HepG2 (cell line): ENCODE measurements around the gene CCL22. TPM values are rescaled to one million over a fixed set of nuclear protein-coding genes. Genes with fewer than 3 reads are reported as not detected.

Experiments
- CENPX ChIP-seq: sonication (generic); formaldehyde crosslinking; IDR thresholded peaks from 2 replicates; pipeline ENCODE4 v1.9.0; 2021; ENCODE audit warnings: mild to moderate bottlenecking, missing genetic modification reagents, moderate library complexity
- HOXA9 ChIP-seq: sonication (generic); formaldehyde crosslinking; IDR thresholded peaks from 2 replicates; pipeline ENCODE4 v1.8.1; 2022; ENCODE audit warnings: missing genetic modification reagents, mild to moderate bottlenecking, moderate library complexity, borderline replicate concordance
- JUN ChIP-seq: sonication (generic); formaldehyde crosslinking; IDR thresholded peaks from 2 replicates; pipeline ENCODE4 v1.4.0; 2020; ENCODE audit warnings: mild to moderate bottlenecking, missing genetic modification reagents
- PAF1 ChIP-seq: IDR thresholded peaks from 2 replicates; pipeline ENCODE4 v1.6.1; 2016; ENCODE audit warnings: missing genetic modification reagents, missing compliant biosample characterization
- TOPORS ChIP-seq: sonication (generic); formaldehyde crosslinking; IDR thresholded peaks from 2 replicates; pipeline ENCODE4 v1.8.0; 2023; ENCODE audit warnings: mild to moderate bottlenecking, missing genetic modification reagents
- ZNF430 ChIP-seq: sonication (generic); formaldehyde crosslinking; IDR thresholded peaks from 2 replicates; pipeline ENCODE4 v1.9.0; 2021; ENCODE audit warnings: mild to moderate bottlenecking, missing genetic modification reagents
- ZNF543 ChIP-seq: sonication (generic); formaldehyde crosslinking; IDR thresholded peaks from 2 replicates; pipeline ENCODE4 v1.4.0; 2020; ENCODE audit warnings: mild to moderate bottlenecking, missing genetic modification reagents
- polyA plus RNA-seq, 8 experiments: library from polyadenylated mRNA; depleted of rRNA in 3 of 8; stranded (reverse) in 7 of 8; unstranded in 1 of 8; fragments of >200 nt; fragmentation: Illumina TruSeq in 4 of 8; extraction: Trizol in 4 of 8; gene quantifications; 2 replicates each; pipeline versions ENCODE4 v1.2.1 to v1.2.3, GENCODE V29; 2011 to 2016; ENCODE audit warnings: low read depth in 4 of 8, missing spikeins in 1 of 8, mixed read lengths in 1 of 8; ENCODE audit not compliant: insufficient read depth in 1 of 8
- total RNA-seq, 5 experiments: library from RNA; depleted of rRNA; stranded (reverse); fragments of >200 nt; fragmentation: Illumina TruSeq; extraction: Trizol; gene quantifications; 2 replicates each; pipeline ENCODE4 v1.2.3, GENCODE V29; 2016; ENCODE audit warnings: low read depth in 1 of 5
- TF ChIP-seq, protein P1 (sequence below), 2 experiments: sonication (generic) in 1 of 2; formaldehyde crosslinking in 1 of 2; IDR thresholded peaks; 2 replicates each; pipeline versions ENCODE4 v1.6.1 to v1.9.0; 2014 to 2022; ENCODE audit warnings: antibody characterized with exemption in 1 of 2, borderline replicate concordance in 1 of 2, inconsistent platforms in 1 of 2, low read depth in 1 of 2, missing genetic modification reagents in 1 of 2
- TF ChIP-seq, protein P2 (sequence below): sonication (generic); formaldehyde crosslinking; IDR thresholded peaks from 2 replicates; pipeline ENCODE4 v1.4.0; 2020; ENCODE audit warnings: missing genetic modification reagents, borderline replicate concordance
- TF ChIP-seq, protein P3 (sequence below): sonication (generic); formaldehyde crosslinking; IDR thresholded peaks from 2 replicates; pipeline ENCODE4 v1.9.0; 2021; ENCODE audit warnings: missing genetic modification reagents, mild to moderate bottlenecking, borderline replicate concordance
- TF ChIP-seq, protein P4 (sequence below): sonication (generic); formaldehyde crosslinking; IDR thresholded peaks from 2 replicates; pipeline ENCODE4 v1.8.1; 2023; ENCODE audit warnings: mild to moderate bottlenecking, missing genetic modification reagents
- TF ChIP-seq, protein P5 (sequence below): sonication (generic); formaldehyde crosslinking; IDR thresholded peaks from 2 replicates; pipeline ENCODE4 v1.5.1; 2020; ENCODE audit warnings: mild to moderate bottlenecking, moderate library complexity, missing genetic modification reagents
- TF ChIP-seq, protein P6 (sequence below): sonication (generic); formaldehyde crosslinking; IDR thresholded peaks from 2 replicates; pipeline ENCODE4 v1.5.0; 2020; ENCODE audit warnings: missing genetic modification reagents

The CCL22 gene
- total and polyA plus RNA-seq, 2 of the 13 experiments (the other 11 are each of a cell fraction or from before 2014, with no cell fraction given): not detected

DNA sequence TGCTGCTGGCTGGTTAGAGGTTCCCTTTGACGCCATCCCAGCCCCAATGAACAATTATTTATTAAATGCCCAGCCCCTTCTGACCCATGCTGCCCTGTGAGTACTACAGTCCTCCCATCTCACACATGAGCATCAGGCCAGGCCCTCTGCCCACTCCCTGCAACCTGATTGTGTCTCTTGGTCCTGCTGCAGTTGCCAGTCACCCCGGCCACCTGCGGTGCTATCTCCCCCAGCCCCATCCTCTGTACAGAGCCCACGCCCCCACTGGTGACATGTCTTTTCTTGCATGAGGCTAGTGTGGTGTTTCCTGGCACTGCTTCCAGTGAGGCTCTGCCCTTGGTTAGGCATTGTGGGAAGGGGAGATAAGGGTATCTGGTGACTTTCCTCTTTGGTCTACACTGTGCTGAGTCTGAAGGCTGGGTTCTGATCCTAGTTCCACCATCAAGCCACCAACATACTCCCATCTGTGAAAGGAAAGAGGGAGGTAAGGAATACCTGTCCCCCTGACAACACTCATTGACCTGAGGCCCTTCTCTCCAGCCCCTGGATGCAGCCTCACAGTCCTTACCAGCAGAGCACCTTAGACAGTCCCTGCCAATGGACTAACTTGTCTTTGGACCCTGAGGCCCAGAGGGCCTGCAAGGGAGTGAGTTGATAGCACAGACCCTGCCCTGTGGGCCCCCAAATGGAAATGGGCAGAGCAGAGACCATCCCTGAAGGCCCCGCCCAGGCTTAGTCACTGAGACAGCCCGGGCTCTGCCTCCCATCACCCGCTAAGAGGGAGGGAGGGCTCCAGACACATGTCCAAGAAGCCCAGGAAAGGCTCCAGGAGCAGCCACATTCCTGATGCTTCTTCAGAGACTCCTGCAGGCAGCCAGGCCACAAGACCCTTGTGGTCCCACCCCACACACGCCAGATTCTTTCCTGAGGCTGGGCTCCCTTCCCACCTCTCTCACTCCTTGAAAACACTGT, 25.0 kb downstream of the CCL22 start (continued):
- TF ChIP-seq, protein P1, sequence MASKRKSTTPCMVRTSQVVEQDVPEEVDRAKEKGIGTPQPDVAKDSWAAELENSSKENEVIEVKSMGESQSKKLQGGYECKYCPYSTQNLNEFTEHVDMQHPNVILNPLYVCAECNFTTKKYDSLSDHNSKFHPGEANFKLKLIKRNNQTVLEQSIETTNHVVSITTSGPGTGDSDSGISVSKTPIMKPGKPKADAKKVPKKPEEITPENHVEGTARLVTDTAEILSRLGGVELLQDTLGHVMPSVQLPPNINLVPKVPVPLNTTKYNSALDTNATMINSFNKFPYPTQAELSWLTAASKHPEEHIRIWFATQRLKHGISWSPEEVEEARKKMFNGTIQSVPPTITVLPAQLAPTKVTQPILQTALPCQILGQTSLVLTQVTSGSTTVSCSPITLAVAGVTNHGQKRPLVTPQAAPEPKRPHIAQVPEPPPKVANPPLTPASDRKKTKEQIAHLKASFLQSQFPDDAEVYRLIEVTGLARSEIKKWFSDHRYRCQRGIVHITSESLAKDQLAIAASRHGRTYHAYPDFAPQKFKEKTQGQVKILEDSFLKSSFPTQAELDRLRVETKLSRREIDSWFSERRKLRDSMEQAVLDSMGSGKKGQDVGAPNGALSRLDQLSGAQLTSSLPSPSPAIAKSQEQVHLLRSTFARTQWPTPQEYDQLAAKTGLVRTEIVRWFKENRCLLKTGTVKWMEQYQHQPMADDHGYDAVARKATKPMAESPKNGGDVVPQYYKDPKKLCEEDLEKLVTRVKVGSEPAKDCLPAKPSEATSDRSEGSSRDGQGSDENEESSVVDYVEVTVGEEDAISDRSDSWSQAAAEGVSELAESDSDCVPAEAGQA (IDR thresholded peaks at IDR 0.05; ENCODE audit: low read depth): no peak
- TF ChIP-seq, protein P1 (CRISPR knock-in tag; IDR thresholded peaks at IDR 0.05; ENCODE audit: borderline replicate concordance): no peak
- TF ChIP-seq, protein P2, sequence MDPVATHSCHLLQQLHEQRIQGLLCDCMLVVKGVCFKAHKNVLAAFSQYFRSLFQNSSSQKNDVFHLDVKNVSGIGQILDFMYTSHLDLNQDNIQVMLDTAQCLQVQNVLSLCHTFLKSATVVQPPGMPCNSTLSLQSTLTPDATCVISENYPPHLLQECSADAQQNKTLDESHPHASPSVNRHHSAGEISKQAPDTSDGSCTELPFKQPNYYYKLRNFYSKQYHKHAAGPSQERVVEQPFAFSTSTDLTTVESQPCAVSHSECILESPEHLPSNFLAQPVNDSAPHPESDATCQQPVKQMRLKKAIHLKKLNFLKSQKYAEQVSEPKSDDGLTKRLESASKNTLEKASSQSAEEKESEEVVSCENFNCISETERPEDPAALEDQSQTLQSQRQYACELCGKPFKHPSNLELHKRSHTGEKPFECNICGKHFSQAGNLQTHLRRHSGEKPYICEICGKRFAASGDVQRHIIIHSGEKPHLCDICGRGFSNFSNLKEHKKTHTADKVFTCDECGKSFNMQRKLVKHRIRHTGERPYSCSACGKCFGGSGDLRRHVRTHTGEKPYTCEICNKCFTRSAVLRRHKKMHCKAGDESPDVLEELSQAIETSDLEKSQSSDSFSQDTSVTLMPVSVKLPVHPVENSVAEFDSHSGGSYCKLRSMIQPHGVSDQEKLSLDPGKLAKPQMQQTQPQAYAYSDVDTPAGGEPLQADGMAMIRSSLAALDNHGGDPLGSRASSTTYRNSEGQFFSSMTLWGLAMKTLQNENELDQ (CRISPR knock-in tag): no peak
- TF ChIP-seq TOPORS (CRISPR knock-in tag) (no peak), CENPX (no peak), JUN (CRISPR knock-in tag) (no peak), HOXA9 (no peak), ZNF430 (0 out of 2 replicates have a peak, but pooled peaks have one; percentile 64), ZNF543 (no peak), PAF1 (CRISPR knock-in tag) (no peak; the same call in 1 of the 2 replicates)
- TF ChIP-seq, protein P3, sequence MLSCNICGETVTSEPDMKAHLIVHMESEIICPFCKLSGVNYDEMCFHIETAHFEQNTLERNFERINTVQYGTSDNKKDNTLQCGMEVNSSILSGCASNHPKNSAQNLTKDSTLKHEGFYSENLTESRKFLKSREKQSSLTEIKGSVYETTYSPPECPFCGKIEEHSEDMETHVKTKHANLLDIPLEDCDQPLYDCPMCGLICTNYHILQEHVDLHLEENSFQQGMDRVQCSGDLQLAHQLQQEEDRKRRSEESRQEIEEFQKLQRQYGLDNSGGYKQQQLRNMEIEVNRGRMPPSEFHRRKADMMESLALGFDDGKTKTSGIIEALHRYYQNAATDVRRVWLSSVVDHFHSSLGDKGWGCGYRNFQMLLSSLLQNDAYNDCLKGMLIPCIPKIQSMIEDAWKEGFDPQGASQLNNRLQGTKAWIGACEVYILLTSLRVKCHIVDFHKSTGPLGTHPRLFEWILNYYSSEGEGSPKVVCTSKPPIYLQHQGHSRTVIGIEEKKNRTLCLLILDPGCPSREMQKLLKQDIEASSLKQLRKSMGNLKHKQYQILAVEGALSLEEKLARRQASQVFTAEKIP (CRISPR knock-in tag): no peak
- TF ChIP-seq, protein P4, sequence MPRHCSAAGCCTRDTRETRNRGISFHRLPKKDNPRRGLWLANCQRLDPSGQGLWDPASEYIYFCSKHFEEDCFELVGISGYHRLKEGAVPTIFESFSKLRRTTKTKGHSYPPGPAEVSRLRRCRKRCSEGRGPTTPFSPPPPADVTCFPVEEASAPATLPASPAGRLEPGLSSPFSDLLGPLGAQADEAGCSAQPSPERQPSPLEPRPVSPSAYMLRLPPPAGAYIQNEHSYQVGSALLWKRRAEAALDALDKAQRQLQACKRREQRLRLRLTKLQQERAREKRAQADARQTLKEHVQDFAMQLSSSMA: no peak
- TF ChIP-seq, protein P5, sequence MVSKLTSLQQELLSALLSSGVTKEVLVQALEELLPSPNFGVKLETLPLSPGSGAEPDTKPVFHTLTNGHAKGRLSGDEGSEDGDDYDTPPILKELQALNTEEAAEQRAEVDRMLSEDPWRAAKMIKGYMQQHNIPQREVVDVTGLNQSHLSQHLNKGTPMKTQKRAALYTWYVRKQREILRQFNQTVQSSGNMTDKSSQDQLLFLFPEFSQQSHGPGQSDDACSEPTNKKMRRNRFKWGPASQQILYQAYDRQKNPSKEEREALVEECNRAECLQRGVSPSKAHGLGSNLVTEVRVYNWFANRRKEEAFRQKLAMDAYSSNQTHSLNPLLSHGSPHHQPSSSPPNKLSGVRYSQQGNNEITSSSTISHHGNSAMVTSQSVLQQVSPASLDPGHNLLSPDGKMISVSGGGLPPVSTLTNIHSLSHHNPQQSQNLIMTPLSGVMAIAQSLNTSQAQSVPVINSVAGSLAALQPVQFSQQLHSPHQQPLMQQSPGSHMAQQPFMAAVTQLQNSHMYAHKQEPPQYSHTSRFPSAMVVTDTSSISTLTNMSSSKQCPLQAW (CRISPR knock-in tag): no peak
- TF ChIP-seq, protein P6, sequence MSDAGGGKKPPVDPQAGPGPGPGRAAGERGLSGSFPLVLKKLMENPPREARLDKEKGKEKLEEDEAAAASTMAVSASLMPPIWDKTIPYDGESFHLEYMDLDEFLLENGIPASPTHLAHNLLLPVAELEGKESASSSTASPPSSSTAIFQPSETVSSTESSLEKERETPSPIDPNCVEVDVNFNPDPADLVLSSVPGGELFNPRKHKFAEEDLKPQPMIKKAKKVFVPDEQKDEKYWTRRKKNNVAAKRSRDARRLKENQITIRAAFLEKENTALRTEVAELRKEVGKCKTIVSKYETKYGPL (CRISPR knock-in tag): no peak
